Left renal cortex interstitium (tissue), 4 donors: ENCODE measurements around the gene BRD4. TPM values are rescaled to one million over a fixed set of nuclear protein-coding genes. Genes with fewer than 3 reads are reported as not detected.
"Not testable (repeated sequence)": the region's sequence is repeated elsewhere in the genome, so short reads cannot be mapped to it uniquely, and the experiment has no call there.

ENCODE experiments used
- DNase-seq, 4 donors: peaks; one replicate each; pipeline ENCODE4 v3.0.0-alpha.2; 2013; ENCODE audit warnings: low read depth in 4 of 4, low spot score in 2 of 4, missing footprints in 1 of 4
- polyA plus RNA-seq, 4 donors: library from polyadenylated mRNA; unstranded; fragments of 120-200 nt; gene quantifications; one replicate each; pipeline ENCODE4 v1.2.1, GENCODE V29; 2013; ENCODE audit not compliant: insufficient read length in 4 of 4

BRD4 gene
- polyA plus RNA-seq, 4 donors, result 41.6 to 64.5 (median 51.9) TPM

GRCh38 chr19:15363791-15364190 is 31.5 kb upstream of the BRD4 start:
- not testable (repeated sequence) for DNase-seq

GRCh38 chr19:15363048-15363447 is 30.7 kb upstream of the BRD4 start:
- DNase-seq, result not testable (repeated sequence)

GRCh38 chr19:15360015-15360414 is 27.7 kb upstream of the BRD4 start:
- not testable (repeated sequence) for DNase-seq

GRCh38 chr19:15358918-15359317 is 26.6 kb upstream of the BRD4 start:
- no peak for DNase-seq

GRCh38 chr19:15357906-15358305 is 25.6 kb upstream of the BRD4 start:
- DNase-seq, result no peak

GRCh38 chr19:15354566-15355296 is 22.4 kb upstream of the BRD4 start:
- no peak for DNase-seq

GRCh38 chr19:15353908-15354307 is 21.6 kb upstream of the BRD4 start:
- DNase-seq, result no peak

GRCh38 chr19:15352535-15352934 is 20.2 kb upstream of the BRD4 start:
- DNase-seq, result not testable (repeated sequence)

- DNase-seq, result not testable (repeated sequence)
These were observed 9.0 kb upstream of the BRD4 start for GRCh38 chr19:15341328-15341727.

- no peak for DNase-seq
These were observed 7.7 kb upstream of the BRD4 start for GRCh38 chr19:15340086-15340485.

GRCh38 chr19:15337202-15337601 is 4.9 kb upstream of the BRD4 start:
- DNase-seq, result no peak

GRCh38 chr19:15335992-15336391 is 3.7 kb upstream of the BRD4 start:
- not testable (repeated sequence) for DNase-seq

GRCh38 chr19:15331419-15332310 is 674 bp downstream of the BRD4 start:
- no peak for DNase-seq

GRCh38 chr19:15330801-15331418 is 1.4 kb downstream of the BRD4 start:
- DNase-seq, result no peak

- no peak for DNase-seq
These were observed 4.0 kb downstream of the BRD4 start for GRCh38 chr19:15328312-15328711.

- DNase-seq, result no peak
These were observed 7.4 kb downstream of the BRD4 start for GRCh38 chr19:15324791-15325519.

GRCh38 chr19:15323496-15324235 is 8.7 kb downstream of the BRD4 start:
- no peak for DNase-seq

- no peak for DNase-seq
These were observed 10.6 kb downstream of the BRD4 start for GRCh38 chr19:15321739-15322138.

GRCh38 chr19:15320116-15320515 is 12.2 kb downstream of the BRD4 start:
- no peak for DNase-seq

- no peak for DNase-seq
These were observed 14.1 kb downstream of the BRD4 start for GRCh38 chr19:15318241-15318691.
